22Rv1 (cell line): ENCODE data around the gene FRAS1.

ENCODE experiments used
- H3K27ac ChIP-seq: fragments of 450-650 bp; 2 replicates; pipeline ENCODE4 v1.5.1; 2017
- ZFX ChIP-seq: fragments of 450-650 bp; IDR thresholded peaks from 2 replicates; pipeline ENCODE4 v1.6.1; 2017; ENCODE audit warnings: antibody characterized with exemption, borderline replicate concordance
- TF ChIP-seq, protein P1 (sequence below): fragments of 450-650 bp; IDR thresholded peaks from 2 replicates; pipeline ENCODE4 v1.5.1; 2017; ENCODE audit warnings: mild to moderate bottlenecking

FRAS1 gene

GRCh38 chr4:78219825-78220224, 162.7 kb downstream of the FRAS1 start:
- no peak overlapping the region for H3K27ac ChIP-seq

GRCh38 chr4:78220283-78220682, 163.2 kb downstream of the FRAS1 start:
- H3K27ac ChIP-seq = no peak overlapping the region
- no peak for TF ChIP-seq ZFX
- TF ChIP-seq, protein P1, sequence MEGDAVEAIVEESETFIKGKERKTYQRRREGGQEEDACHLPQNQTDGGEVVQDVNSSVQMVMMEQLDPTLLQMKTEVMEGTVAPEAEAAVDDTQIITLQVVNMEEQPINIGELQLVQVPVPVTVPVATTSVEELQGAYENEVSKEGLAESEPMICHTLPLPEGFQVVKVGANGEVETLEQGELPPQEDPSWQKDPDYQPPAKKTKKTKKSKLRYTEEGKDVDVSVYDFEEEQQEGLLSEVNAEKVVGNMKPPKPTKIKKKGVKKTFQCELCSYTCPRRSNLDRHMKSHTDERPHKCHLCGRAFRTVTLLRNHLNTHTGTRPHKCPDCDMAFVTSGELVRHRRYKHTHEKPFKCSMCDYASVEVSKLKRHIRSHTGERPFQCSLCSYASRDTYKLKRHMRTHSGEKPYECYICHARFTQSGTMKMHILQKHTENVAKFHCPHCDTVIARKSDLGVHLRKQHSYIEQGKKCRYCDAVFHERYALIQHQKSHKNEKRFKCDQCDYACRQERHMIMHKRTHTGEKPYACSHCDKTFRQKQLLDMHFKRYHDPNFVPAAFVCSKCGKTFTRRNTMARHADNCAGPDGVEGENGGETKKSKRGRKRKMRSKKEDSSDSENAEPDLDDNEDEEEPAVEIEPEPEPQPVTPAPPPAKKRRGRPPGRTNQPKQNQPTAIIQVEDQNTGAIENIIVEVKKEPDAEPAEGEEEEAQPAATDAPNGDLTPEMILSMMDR = no peak

More at GRCh38 chr4:78219825-78220224, 162.7 kb downstream of the FRAS1 start:
- TF ChIP-seq, protein P1 = no peak
- no peak for TF ChIP-seq ZFX

DNA sequence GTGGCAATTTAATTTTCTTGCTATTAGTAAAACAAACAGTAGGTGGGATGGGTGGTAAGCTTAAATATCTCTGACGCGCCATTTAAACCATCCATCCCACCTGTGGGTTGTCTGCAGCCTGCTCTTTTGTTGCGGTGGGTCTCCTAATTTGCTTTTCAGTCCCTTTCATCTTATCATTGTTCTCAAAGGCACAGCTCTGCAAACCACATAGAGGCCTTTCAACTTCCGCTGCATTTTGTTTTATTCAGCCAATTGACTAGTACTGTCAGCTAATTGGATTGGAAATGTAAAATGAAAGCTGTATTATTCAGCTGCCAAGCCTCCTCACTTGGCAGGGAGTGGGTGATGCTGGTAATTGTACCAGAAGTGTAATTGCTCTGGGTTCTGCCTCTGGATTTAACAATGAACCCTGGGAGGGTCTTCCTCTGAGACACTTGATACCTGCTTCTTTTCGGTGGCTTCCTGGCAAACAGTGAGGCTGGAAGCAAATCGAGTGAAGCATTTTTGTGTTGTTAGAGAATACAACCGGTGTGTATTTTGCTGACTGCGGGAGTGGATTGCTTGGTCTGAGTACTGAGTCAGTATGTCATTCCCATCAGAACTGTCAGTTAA, 165.6 kb downstream of the FRAS1 start:
- H3K27ac ChIP-seq = no peak overlapping the region
- TF ChIP-seq ZFX = no peak
- TF ChIP-seq, protein P1 = no peak

DNA sequence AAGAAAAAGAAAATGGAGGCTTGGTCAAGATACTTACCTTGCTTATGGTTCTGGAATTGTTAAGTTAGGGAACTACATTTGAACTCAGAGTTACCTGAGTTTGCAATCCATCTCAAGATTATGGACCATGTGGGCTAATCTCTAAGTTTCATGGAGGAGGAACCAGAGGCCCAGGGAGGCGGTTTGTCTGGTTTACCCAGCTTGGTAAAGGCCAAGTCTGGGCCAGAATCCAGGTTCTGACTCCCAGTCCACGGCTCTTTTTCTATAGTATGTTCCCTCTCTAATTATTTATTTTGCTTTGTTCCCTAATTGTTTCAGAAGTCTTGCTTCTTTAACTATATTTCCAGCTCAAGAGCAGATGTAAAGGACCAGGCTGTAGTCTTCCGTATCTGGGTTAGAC, 168.1 kb downstream of the FRAS1 start:
- TF ChIP-seq, protein P1 = no peak
- TF ChIP-seq ZFX = no peak
- H3K27ac ChIP-seq = no peak overlapping the region

DNA sequence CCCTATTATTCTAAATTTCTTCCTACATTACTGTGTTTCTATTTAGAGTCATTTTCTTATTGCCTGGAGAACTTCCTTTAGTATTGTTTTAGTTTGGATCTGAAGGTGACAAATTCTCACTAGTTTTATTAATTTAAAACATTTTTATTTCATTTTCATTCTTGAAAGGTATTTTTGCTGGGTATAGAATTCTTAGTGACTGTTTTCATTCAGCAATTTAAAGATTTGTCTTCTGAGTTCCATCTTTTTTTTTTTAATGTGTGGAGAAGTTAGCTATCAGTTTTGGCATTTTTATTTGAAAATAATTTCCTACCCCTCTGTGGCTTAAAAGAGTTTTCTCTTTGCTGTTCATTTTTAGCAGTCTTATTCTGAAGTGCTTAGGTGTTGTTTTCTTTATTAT, 169.2 kb downstream of the FRAS1 start:
- TF ChIP-seq, protein P1 = no peak
- TF ChIP-seq ZFX = no peak

GRCh38 chr4:78227411-78228057, 170.4 kb downstream of the FRAS1 start:
- TF ChIP-seq, protein P1 = no peak
- TF ChIP-seq ZFX = no peak
- no peak overlapping the region for H3K27ac ChIP-seq

More for the DNA sequence above, 169.2 kb downstream of the FRAS1 start:
- H3K27ac ChIP-seq = no peak overlapping the region

GRCh38 chr4:78235800-78236199, 178.7 kb downstream of the FRAS1 start:
- TF ChIP-seq, protein P1 = no peak
- no peak for TF ChIP-seq ZFX
- H3K27ac ChIP-seq = no peak overlapping the region
